ENCODE measurements around the gene STRADB. TPM values are rescaled to one million over a fixed set of nuclear protein-coding genes. Genes with fewer than 3 reads are reported as not detected.
"Not testable (repeated sequence)": the region's sequence is repeated elsewhere in the genome, so short reads cannot be mapped to it uniquely, and the experiment has no call there.

Gene STRADB
- total RNA-seq, 1 donor from 2014 or later: 30.6 TPM

DNA sequence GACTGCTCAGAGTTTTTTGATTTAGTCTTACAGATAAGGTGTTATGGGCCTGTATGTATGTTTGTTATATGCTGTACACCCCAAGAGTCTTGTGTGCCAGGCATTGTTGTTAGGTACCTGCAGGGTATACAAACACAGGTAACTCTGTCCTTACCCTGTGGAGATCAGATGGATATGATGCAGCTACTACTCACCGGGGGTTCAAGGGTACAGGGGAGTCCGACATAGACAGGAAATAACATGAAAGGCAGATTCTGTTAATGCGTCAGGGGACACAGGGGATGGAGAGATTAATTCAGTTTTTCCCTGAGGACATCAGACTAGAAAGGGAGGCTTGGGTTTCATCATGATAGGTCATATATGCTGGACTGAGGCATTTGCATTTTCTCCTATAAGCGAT, 31.6 kb upstream of the STRADB start:
- TF ChIP-seq, protein P1, sequence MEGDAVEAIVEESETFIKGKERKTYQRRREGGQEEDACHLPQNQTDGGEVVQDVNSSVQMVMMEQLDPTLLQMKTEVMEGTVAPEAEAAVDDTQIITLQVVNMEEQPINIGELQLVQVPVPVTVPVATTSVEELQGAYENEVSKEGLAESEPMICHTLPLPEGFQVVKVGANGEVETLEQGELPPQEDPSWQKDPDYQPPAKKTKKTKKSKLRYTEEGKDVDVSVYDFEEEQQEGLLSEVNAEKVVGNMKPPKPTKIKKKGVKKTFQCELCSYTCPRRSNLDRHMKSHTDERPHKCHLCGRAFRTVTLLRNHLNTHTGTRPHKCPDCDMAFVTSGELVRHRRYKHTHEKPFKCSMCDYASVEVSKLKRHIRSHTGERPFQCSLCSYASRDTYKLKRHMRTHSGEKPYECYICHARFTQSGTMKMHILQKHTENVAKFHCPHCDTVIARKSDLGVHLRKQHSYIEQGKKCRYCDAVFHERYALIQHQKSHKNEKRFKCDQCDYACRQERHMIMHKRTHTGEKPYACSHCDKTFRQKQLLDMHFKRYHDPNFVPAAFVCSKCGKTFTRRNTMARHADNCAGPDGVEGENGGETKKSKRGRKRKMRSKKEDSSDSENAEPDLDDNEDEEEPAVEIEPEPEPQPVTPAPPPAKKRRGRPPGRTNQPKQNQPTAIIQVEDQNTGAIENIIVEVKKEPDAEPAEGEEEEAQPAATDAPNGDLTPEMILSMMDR (conservative IDR thresholded peaks at IDR 0.05): no peak
- no peaks in the 10 kb centered on the region for H3K4me1 Mint-ChIP-seq (ENCODE audit: unreplicated experiment)
- H3K27ac Mint-ChIP-seq: peak overlapping the region; percentile 71
- H3K27me3 Mint-ChIP-seq: no peaks in the 10 kb centered on the region
- DNase-seq (ENCODE audit: extremely low spot score, unreplicated experiment): no peak
- no peaks in the 10 kb centered on the region for H3K9me3 Mint-ChIP-seq
- H3K36me3 Mint-ChIP-seq: peaks cover 10% of the 10 kb centered on the region
- H3K4me3 Mint-ChIP-seq: no peak overlapping the region

- TF ChIP-seq, protein P1 (conservative IDR thresholded peaks at IDR 0.05): no peak
- Mint-ChIP-seq H3K27me3 (no peaks in the 10 kb centered on the region), H3K4me1 (ENCODE audit: unreplicated experiment) (no peaks in the 10 kb centered on the region), H3K27ac (peak overlapping the region; percentile 71), H3K4me3 (no peak overlapping the region), H3K9me3 (no peaks in the 10 kb centered on the region), H3K36me3 (peaks cover 10% of the 10 kb centered on the region)
- no peak for DNase-seq (ENCODE audit: extremely low spot score, unreplicated experiment)
These were observed 31.0 kb upstream of the STRADB start for GRCh38 chr2:201420442-201421113.

DNA sequence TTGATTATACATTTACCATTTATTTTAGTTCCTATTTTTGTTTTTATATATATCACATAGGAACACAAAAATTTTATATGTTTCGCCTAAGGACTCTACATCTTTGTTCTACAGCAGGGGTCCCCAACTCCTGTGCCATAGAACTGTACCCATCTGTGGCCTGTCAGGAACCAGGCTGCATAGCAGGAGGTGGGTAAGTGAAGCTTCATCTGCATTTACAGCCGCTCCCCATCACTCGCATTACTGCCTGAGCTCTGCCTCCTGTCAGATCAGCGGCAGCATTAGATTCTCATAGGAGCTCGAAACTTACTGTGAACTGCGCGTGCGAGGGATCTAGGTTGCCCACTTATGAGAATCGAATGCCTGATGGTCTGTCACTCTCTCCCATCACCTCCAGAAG, 25.6 kb upstream of the STRADB start:
- peaks cover 9% of the 10 kb centered on the region for H3K36me3 Mint-ChIP-seq
- H3K27me3 Mint-ChIP-seq: no peaks in the 10 kb centered on the region
- DNase-seq (ENCODE audit: extremely low spot score, unreplicated experiment): no peak
- TF ChIP-seq, protein P1 (conservative IDR thresholded peaks at IDR 0.05): no peak
- H3K9me3 Mint-ChIP-seq: peaks cover 7% of the 10 kb centered on the region
- no peak overlapping the region for H3K4me3 Mint-ChIP-seq
- no peak overlapping the region for H3K27ac Mint-ChIP-seq
- H3K4me1 Mint-ChIP-seq (ENCODE audit: unreplicated experiment): no peaks in the 10 kb centered on the region

- not testable (repeated sequence) for H3K27me3 Mint-ChIP-seq; DNase-seq (ENCODE audit: extremely low spot score, unreplicated experiment); H3K27ac Mint-ChIP-seq; H3K4me3 Mint-ChIP-seq; H3K9me3 Mint-ChIP-seq
- Mint-ChIP-seq H3K4me1 (ENCODE audit: unreplicated experiment) (peaks cover 11% of the 10 kb centered on the region), H3K36me3 (peaks cover 17% of the 10 kb centered on the region)
These were observed 23.2 kb upstream of the STRADB start for GRCh38 chr2:201428366-201428765.

DNA sequence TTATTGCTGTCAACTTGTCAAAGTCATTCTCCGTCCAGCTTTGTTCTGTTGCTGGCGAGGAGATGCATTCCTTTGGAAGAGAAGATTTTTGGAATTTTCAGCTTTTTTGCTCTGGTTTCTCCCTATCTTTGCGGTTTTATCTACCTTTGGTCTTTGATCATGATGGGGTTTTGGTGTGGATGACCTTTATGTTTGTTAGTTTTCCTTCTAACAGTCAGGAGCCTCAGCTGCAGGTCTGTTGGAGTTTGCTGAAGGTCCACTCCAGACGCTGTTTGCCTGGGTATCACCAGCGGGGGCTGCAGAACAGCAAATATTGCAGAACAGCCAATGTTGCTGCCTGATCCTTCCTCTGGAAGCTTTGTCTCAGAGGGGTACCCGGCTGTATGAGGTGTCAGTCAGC, 21.7 kb upstream of the STRADB start:
- H3K4me3 Mint-ChIP-seq; H3K27ac Mint-ChIP-seq; DNase-seq (ENCODE audit: extremely low spot score, unreplicated experiment); H3K9me3 Mint-ChIP-seq; H3K27me3 Mint-ChIP-seq: not testable (repeated sequence)
- peaks cover 15% of the 10 kb centered on the region for H3K4me1 Mint-ChIP-seq (ENCODE audit: unreplicated experiment)
- H3K36me3 Mint-ChIP-seq: peaks cover 17% of the 10 kb centered on the region

GRCh38 chr2:201430322-201430721, 21.2 kb upstream of the STRADB start:
- Mint-ChIP-seq H3K4me1 (ENCODE audit: unreplicated experiment) (peaks cover 15% of the 10 kb centered on the region), H3K36me3 (peaks cover 17% of the 10 kb centered on the region)
- not testable (repeated sequence) for H3K4me3 Mint-ChIP-seq; H3K9me3 Mint-ChIP-seq; DNase-seq (ENCODE audit: extremely low spot score, unreplicated experiment); H3K27ac Mint-ChIP-seq; H3K27me3 Mint-ChIP-seq

DNA sequence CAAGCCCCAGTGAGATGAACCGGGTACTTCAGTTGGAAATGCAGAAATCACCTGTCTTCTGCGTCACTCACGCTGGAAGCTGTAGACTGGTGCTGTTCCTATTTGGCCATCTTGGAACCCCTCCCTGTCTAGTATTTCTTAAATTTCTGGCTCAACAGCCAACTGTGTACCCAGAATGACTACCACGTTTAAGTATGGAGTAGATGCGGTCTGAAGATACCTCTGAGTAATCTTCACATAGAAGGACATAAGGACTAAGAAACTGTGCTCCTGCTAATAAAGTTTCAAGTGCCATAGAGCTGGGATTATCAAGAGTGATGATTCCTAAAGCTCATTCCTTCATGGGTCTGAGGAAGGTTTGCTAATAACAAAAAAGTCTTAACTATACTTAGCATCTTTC, 20.7 kb upstream of the STRADB start:
- DNase-seq (ENCODE audit: extremely low spot score, unreplicated experiment): no peak
- TF ChIP-seq, protein P1 (conservative IDR thresholded peaks at IDR 0.05): no peak
- no peaks in the 10 kb centered on the region for H3K27me3 Mint-ChIP-seq
- H3K4me3 Mint-ChIP-seq: no peak overlapping the region
- H3K27ac Mint-ChIP-seq: no peak overlapping the region
- peaks cover 15% of the 10 kb centered on the region for H3K4me1 Mint-ChIP-seq (ENCODE audit: unreplicated experiment)
- peaks cover 7% of the 10 kb centered on the region for H3K9me3 Mint-ChIP-seq
- peaks cover 17% of the 10 kb centered on the region for H3K36me3 Mint-ChIP-seq
